Upper lobe of left lung (tissue), 4 donors: ENCODE measurements around the gene SBK2.

Experiments used
- CTCF ChIP-seq, 6 experiments: fragments of 450-650 bp in 4 of 6; fragments of 200-600 bp in 2 of 6; sonication (generic) in 2 of 6; IDR thresholded peaks; one replicate each; pipeline ENCODE4 v1.5.1; 2016 to 2019; ENCODE audit warnings: antibody characterized with exemption in 6 of 6
- EP300 ChIP-seq, 4 donors: sonication (generic); formaldehyde crosslinking; IDR thresholded peaks; one replicate each; pipeline ENCODE4 v1.5.1; 2017; ENCODE audit warnings: antibody characterized with exemption in 4 of 4, control low read depth in 2 of 4
- POLR2A ChIP-seq, 4 donors: fragments of 450-650 bp; IDR thresholded peaks; one replicate each; pipeline ENCODE4 v1.5.1; 2016 to 2017; ENCODE audit warnings: antibody characterized with exemption in 4 of 4, mild to moderate bottlenecking in 2 of 4
- POLR2AphosphoS5 ChIP-seq, 2 donors: sonication (generic); formaldehyde crosslinking; IDR thresholded peaks; one replicate each; pipeline ENCODE4 v1.5.1; 2017; ENCODE audit warnings: antibody characterized with exemption in 2 of 2

GRCh38 chr19:55530996-55531395 is 5.9 kb downstream of the SBK2 start:
- TF ChIP-seq CTCF (IDR thresholded peaks at IDR 0.05) = no peak
- TF ChIP-seq POLR2A (IDR thresholded peaks at IDR 0.05) = no peak
- TF ChIP-seq POLR2AphosphoS5 (IDR thresholded peaks at IDR 0.05) = no peak
- no peak for TF ChIP-seq EP300 (IDR thresholded peaks at IDR 0.05)
